Measurements from ENCODE around the gene DHH.

DHH gene

DNA sequence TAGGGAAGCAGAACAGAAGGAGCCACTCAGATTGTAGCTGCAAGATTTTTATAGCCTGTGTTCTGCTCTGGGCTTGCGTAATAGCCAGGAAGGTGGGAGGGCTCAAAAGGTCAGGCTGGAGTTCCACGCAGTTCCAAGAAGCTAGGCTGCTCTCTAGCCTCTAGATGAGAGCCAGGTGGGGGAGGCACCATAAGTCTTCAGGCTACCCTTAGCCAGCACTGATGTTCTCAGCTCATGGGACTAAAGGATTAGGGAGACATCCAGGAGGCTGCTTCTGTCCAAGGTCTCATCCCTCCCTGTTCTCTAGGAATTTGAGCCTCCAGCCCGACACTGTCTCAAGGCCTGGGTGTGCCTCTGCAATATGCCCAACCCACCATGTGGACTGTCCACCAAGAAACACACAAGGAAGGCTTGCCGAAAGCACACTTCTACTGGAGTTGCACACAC is 14.4 kb upstream of the DHH start:
- no peak for DNase-seq

DNA sequence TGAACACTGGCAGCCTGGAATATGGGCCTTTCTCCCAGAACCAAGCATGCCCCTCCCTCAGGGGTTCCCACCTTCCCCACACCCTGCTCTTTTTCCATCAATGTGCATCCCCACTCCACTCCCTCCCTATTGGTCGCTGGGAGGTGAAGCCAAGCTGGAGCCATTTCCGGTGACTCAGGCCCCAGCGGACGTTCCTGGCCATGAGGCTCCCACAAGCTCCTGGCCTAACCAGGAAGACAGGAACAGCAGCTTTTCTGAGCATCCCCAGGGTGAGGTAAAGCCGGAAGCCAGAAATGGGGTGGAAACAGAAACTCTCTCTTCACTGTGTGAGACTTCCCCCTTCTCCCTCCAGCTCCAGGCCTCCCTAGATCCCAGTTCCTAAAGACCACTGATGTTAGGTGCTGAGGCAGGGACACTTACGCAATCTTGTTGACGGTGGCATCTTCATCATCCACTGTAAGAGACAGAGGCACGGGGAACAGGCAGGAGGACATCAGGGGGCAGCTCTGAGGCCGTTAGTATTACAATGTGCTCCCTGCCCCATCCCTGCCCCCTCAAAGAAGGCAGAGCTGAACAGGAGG is 11.0 kb upstream of the DHH start:
- no peak for DNase-seq

- DNase-seq: no peak
These were observed 10.2 kb upstream of the DHH start for GRCh38 chr12:49104822-49105221.

- no peak for DNase-seq
These were observed 5.8 kb upstream of the DHH start for GRCh38 chr12:49100380-49100779.

- DNase-seq: no peak
These were observed 4.1 kb upstream of the DHH start for GRCh38 chr12:49098703-49099102.

DNA sequence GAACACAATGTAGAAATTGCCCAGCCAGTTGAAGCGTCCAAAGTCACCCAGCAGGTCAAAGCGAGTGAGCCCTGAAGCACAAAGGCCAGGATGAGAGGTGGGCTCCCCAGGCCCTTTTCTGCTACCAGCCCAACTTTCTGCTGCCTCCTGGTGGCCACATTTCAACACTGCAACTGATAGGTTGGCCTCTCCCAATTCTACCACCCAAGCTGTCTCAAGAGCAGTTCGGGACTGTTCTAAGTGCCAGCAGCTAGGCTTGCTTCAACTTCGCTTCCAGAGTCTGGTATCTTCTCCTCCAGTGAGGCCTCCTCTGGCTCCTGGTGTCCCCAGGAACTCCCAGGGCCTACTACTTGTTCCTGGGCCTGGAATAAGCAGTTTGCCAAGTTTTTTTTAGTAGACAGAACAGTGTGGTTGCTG is 3.4 kb upstream of the DHH start:
- DNase-seq: peak; percentile 14 to 74 (median 50)

DNA sequence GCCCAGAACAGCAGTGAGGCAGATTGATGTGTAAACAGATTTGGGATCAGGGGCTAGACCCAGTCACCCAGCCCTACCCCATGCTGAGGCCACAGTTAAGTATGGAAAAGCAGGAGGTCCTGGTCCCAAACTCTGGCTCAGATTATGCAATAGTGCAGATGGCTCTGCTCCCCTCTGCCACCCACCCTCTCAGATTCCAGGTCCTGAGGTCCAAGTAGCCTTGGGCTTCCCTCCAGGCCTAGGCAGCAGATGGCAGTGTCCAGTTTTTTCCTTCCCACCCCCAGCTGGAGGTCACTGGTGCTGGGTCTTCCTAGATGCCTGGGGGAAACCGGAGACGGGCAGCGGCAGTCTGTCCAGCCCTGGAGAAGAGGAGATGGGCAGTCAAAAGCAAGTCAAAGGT is 2.8 kb upstream of the DHH start:
- DNase-seq: no peak

- DNase-seq: no peak
These were observed 369 bp upstream of the DHH start for GRCh38 chr12:49094975-49095365.

DNA sequence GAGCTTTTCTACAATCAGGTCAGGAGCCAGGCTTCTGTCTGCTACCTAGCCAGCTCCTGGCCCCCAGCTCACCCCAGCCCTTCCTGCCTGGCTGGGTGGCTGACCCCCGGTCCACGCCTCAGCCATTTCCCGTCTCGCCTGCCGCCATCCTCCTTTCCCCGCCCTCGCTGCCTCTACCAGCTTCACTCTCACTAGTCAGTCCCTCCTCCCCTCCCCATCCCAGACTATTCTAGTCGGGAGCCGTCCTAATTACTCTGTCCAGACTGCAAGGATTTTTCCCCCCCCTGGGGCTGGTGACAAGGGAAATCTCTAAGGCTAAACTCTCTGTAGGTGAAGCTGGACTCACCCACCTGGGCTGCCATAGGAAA is 825 bp downstream of the DHH start:
- no peak for DNase-seq

- no peak for DNase-seq
These were observed 1.7 kb downstream of the DHH start for GRCh38 chr12:49092816-49093406.

GRCh38 chr12:49092086-49092815 is 2.4 kb downstream of the DHH start:
- peak in 5 of 6 experiments; percentile 31 to 52 (median 39) for DNase-seq

- DNase-seq: no peak
These were observed 2.8 kb downstream of the DHH start for GRCh38 chr12:49091836-49092085.

DNA sequence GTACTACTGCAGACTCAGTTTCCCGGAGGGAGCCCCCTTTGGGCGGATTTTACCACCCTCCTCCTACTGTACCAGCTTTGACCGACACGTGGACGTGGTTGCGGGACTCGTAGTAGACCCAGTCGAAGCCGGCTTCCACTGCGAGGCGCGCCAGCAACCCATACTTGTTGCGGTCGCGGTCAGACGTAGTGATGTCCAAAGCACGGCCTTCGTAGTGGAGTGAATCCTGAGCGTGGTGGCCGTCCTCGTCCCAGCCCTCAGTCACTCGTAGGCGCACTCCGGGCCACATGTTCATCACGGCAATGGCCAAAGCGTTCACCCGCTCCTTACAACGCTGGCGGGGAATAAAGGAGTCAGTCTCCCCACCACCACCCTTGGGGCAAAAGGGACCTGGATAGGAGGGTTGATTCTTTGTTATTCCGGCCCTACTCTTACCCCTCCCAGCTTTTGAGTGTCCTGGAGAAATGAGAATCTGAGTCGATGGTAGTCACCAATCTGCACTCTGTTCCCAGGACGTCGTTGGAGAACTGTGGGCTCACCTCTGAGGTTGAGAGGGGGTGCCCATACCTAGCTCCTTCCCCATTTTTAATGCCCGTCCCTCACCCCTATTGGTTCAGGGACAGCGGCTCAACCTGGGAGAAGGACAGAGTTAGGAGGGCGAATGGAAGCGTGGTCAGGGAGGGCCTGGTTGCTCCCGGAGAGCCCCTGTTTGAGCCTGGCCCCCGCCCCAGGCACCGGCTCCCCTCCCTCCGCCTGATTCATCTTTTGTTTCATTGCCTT is 3.4 kb downstream of the DHH start:
- peak in 1 of 6 experiments; percentile 38 for DNase-seq

GRCh38 chr12:49089821-49090773 is 4.5 kb downstream of the DHH start:
- peak in 1 of 6 experiments; percentile 40 for DNase-seq

DNA sequence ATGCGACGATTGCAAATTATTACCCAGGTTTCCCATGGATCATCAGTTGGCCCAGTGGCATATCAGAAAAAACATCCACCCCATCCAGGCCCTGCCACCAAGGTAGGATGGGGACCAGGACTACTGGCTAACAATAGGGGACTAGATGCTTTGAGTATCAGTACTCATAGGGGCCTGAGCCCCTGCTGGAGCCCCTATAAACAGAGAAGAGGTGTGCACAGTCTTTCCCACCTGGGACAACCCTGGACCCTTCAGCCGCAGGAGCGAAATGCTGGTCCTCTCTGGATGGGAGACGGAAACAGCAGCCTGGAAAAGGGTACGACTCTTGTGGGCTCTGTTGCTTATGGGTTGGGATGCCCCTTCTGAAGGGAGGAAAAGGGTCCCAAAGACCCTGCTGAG is 5.7 kb downstream of the DHH start:
- no peak for DNase-seq

GRCh38 chr12:49088150-49088931 is 6.3 kb downstream of the DHH start:
- peak; percentile 38 to 79 (median 50) for DNase-seq

GRCh38 chr12:49086116-49086515 is 8.5 kb downstream of the DHH start:
- DNase-seq: no peak

DNA sequence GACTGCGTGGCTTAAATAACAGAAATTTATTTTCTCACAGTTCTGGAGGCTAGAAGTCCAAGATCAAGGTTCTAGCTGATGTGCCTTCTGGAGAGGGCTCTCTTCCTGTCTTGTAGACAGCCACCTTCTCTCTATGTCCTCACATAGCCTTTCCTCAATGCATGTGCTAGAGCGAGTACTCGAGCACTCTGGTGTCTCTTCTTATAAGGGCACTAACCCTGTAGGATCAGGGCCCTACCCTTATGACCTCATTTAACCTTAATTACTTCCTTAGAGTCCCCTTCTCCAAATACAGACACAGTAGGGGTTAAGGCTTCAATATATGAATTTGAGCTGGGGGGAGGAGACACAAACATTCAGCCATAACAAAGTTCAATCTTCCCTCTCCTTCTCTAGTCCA is 10.2 kb downstream of the DHH start:
- DNase-seq: no peak

DNA sequence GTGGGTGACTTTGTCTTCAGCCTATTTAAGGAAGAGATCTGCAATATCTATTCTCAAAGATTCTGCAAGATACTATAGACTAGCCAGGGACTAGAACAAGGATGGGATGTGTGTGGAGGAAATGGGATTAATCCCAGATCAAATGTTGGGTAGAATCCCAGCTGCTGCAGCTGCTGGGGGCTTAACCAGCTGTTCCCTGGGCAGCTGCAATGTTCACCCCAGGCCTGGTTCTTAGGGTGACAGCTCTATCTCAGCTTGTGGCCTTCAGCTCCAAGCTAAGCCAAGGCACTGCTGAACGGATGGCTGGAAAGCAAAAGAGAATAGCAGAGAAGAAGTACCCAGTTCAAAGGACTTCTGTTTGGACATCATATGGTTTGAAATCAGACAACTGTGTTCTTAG is 14.8 kb downstream of the DHH start:
- no peak for DNase-seq

- DNase-seq: no peak
These were observed 23.6 kb downstream of the DHH start for GRCh38 chr12:49070971-49071370.

GRCh38 chr12:49069507-49070346 is 24.9 kb downstream of the DHH start, which contains the start of gene RHEBL1:
Gene RHEBL1 (minus strand): TSS chr12:49069979. CDS start chr12:49069785, 194 bp downstream.
- DNase-seq: peak; percentile 92 to 99 (median 94)

Measured in stimulated activated naive CD4-positive, alpha-beta T cell (primary cell).